OCI-LY1 (cell line): ENCODE results near the gene CCDC91.

Experiments used
- CTCF ChIP-seq: fragments of 200-600 bp; sonication (generic), shearing (Covaris generic); IDR thresholded peaks from 2 replicates; pipeline ENCODE4 v1.5.1; 2017; ENCODE audit warnings: mild to moderate bottlenecking, antibody characterized with exemption, low read length, moderate library complexity, mixed read lengths
- EZH2 ChIP-seq: fragments of 200-600 bp; sonication (generic), shearing (Covaris generic); IDR thresholded peaks from 2 replicates; pipeline ENCODE4 v1.8.0; 2017; ENCODE audit warnings: borderline replicate concordance, mixed run types, mild to moderate bottlenecking, antibody characterized with exemption, low read length, moderate library complexity, mixed read lengths

DNA sequence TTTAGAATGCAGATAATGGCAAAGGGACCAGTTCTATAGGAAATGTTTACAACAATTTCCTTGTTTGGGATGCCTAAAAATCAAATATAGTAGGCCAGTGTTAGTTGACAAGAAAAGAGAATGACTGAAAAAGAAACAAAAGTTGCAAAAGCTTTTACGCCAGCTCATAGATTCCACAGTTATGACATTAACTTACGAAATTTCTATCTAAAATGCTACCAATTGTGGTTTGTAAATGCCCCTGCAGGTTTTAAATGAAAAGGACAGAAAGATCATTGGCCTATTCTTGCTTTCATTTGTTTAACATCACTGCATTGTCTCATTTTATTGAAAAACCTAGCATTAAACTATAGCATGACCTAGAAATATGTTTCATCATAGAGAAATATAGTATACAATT is 345.8 kb downstream of the CCDC91 start:
- TF ChIP-seq EZH2 (no peak), CTCF (no peak)
